ENCODE data around the gene EPN2.
"Not testable (repeated sequence)": the region's sequence is repeated elsewhere in the genome, so short reads cannot be mapped to it uniquely, and the experiment has no call there.

EPN2 gene

DNA sequence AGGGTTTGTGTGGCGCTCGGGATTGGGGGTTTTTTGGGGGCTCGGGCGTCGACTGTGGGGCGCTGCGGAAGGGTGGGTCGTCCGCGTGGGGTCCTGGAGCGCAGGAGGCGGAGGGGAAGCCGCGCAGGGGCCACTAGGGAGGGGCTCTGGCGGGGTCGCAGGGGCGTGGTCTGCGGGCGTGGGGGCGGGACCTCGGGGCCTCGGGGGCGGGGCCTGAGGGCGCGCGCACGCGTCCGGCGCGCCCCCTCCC lies at the start of gene EPN2:
TSS of gene EPN2 (plus strand) at position 228 of the 250 bp plus-strand sequence. CDS start 45,754 bp downstream, outside the sequence.
- Mint-ChIP-seq H3K4me3 (peak within 1 kb of the TSS; percentile 82), H3K27ac (peak within 1 kb of the TSS; percentile 59)
- H3K9me3 Mint-ChIP-seq; H3K27me3 Mint-ChIP-seq; H3K36me3 Mint-ChIP-seq (ENCODE audit: low read depth); ATAC-seq; H3K4me1 Mint-ChIP-seq: not testable (repeated sequence)
- DNase-seq = peak; percentile 59

DNA sequence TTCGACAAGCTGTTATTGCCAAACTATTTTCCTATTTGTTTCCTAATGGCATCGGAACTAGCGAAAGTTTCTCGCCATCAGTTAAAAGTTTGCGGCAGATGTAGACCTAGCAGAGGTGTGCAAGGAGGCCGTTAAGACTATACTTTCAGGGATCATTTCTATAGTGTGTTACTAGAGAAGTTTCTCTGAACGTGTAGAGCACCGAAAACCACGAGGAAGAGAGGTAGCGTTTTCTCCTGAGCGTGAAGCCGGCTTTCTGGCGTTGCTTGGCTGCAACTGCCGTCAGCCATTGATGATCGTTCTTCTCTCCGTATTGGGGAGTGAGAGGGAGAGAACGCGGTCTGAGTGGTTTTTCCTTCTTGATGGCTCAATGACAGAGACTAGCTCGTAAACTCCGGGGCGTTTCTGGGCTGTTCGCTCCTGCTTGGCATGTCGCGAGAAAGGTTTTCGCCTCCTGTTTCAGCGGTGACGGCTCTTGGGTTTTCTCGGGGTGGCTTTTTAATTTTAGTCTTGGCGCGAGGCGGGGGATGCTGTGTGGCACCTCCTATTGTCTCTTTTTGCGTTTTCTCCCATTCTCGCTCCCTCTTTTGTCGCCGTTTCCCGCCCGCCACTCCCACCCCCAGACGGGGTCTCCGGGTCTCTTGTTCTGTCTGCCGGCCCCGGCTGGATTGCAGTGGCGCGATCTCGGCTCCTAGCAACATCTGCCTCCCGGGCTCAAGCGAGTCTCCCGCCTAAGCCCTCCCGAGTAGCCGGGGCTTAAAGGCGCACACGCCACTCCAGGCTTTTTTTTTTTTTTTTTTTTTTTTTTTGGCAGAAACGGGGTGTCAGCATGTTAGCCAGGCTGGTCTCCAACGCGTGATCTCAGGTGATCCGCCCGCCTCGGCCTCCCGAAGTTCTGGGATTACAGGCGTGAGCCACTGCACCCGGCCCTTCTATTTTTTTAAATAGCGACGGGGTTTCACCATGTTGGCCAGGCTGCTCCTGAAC lies 49.0 kb upstream of the EPN2 start:
- not testable (repeated sequence) for H3K27ac Mint-ChIP-seq; H3K4me1 Mint-ChIP-seq; H3K4me3 Mint-ChIP-seq; H3K27me3 Mint-ChIP-seq; DNase-seq; H3K9me3 Mint-ChIP-seq; H3K36me3 Mint-ChIP-seq (ENCODE audit: low read depth)
- ATAC-seq = peak; percentile 35

DNA sequence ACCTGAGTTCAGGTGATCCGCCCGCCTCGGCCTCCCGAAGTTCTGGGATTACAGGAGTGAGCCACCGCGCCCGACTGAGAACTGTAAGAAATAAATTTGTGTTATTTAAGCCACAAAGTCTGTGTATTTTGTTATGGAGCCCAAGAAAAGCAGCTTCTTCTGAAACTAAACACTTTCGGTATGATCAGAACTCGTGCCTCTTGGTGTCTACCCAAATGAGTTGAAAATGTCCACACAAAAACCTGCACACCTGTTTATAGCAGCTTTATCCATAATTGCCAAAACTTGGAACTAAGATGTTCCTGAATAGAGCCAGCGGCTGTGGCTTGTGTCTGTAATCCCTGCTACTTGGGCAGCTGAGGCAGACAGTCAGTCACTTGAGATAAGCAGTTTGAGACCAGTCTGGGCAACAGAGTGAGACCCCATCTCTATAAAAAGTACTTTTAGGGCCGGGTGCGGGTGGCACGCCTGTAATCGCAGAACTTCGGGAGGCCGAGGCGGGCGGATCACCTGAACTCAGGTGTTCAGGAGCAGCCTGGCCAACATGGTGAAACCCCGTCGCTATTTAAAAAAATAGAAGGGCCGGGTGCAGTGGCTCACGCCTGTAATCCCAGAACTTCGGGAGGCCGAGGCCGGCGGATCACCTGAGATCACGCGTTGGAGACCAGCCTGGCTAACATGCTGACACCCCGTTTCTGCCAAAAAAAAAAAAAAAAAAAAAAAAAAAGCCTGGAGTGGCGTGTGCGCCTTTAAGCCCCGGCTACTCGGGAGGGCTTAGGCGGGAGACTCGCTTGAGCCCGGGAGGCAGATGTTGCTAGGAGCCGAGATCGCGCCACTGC lies 48.1 kb upstream of the EPN2 start:
- H3K27ac Mint-ChIP-seq; H3K4me3 Mint-ChIP-seq; H3K36me3 Mint-ChIP-seq (ENCODE audit: low read depth); DNase-seq; H3K27me3 Mint-ChIP-seq; H3K9me3 Mint-ChIP-seq; H3K4me1 Mint-ChIP-seq: not testable (repeated sequence)
- ATAC-seq = peak; percentile 66

DNA sequence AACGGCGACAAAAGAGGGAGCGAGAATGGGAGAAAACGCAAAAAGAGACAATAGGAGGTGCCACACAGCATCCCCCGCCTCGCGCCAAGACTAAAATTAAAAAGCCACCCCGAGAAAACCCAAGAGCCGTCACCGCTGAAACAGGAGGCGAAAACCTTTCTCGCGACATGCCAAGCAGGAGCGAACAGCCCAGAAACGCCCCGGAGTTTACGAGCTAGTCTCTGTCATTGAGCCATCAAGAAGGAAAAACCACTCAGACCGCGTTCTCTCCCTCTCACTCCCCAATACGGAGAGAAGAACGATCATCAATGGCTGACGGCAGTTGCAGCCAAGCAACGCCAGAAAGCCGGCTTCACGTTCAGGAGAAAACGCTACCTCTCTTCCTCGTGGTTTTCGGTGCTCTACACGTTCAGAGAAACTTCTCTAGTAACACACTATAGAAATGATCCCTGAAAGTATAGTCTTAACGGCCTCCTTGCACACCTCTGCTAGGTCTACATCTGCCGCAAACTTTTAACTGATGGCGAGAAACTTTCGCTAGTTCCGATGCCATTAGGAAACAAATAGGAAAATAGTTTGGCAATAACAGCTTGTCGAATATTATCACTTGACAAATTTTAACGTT lies 47.3 kb upstream of the EPN2 start:
- not testable (repeated sequence) for DNase-seq; H3K4me1 Mint-ChIP-seq; H3K27me3 Mint-ChIP-seq; H3K9me3 Mint-ChIP-seq; ATAC-seq; H3K4me3 Mint-ChIP-seq; H3K36me3 Mint-ChIP-seq (ENCODE audit: low read depth); H3K27ac Mint-ChIP-seq

DNA sequence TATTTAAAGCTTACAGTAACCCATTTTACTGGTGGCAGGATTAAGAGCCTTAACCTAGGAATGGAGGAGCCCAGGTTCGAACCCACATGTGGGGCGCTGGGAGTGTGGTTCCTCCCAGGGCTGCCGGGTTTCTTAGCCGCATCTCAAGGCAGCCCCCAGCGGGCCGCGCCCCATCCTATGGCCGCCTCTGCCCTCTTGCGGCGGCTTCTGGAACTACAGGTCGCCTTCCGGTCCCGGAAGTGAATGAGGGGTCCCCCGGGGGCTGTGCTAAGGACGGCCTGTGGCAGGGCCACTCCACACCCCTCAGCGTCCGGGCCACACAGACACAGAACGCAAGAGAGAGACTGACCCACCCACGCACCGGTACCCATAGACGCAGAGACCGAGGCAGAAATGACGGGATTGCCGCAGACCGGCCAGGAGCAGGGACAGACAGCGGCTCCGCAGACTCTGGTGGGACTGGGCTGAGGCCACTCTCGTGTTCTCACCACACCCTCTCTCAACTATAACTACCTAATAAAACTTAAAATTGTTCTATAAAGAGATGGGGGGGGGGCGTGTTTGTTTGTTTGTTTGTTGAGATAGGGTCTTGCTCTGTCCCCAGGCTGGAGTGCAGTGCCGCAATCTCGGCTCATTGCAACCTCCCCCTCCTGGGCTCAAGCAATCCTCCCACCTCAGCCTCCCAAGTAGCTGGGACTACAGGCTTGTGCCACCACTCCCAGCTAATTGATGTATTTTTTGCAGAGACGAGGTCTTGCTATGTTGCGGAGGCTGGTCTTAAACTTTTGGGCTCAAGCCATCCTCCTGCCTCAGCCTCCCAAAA lies 40.6 kb upstream of the EPN2 start:
- DNase-seq = peak; percentile 9
- not testable (repeated sequence) for H3K9me3 Mint-ChIP-seq; H3K27ac Mint-ChIP-seq; H3K36me3 Mint-ChIP-seq (ENCODE audit: low read depth); H3K27me3 Mint-ChIP-seq; H3K4me3 Mint-ChIP-seq; H3K4me1 Mint-ChIP-seq
- peak; percentile 97 for ATAC-seq

DNA sequence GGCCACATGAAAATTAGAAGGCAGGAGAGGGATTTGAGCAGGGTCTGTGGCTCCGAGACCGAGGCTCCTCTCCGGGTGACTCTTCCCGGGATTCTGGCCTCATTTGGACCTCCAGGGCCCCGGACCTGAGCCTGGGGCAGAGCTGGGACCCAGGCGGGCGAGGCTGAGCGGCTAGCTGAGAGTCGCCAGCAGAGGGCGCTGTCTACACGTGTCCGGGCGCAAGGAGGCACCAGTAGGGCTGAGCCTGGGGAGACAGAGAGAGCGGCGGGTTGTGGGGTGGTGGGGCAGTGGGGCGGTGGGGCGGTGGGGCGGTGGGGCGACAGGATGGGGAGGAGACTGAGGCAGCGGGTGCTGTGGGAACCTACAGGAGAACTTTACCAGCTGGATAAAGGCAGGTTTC lies 34.7 kb upstream of the EPN2 start:
- not testable (repeated sequence) for H3K27ac Mint-ChIP-seq; H3K27me3 Mint-ChIP-seq; H3K4me1 Mint-ChIP-seq; H3K36me3 Mint-ChIP-seq (ENCODE audit: low read depth); H3K4me3 Mint-ChIP-seq; H3K9me3 Mint-ChIP-seq; DNase-seq
- ATAC-seq = peak; percentile 94

DNA sequence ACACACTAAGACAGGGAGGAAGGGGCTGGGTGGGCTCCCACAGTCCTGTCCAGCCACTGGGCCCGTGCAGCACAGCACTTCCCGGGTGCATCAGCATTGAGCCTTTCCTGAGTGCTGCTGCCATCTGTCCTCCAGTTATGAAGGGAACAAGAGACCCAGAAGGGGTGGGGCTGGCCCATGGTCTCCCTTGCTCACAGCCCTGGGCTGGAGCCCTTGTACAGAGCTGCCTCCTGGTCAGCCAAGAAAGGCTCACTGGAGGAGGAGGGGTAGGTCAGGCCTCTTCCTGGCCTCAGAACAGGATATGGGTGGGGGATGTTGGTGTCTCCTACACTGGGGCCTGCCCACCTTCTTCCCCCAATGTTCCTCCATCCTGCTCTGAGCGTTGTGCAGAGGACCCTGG lies 33.7 kb upstream of the EPN2 start:
- not testable (repeated sequence) for H3K9me3 Mint-ChIP-seq; H3K36me3 Mint-ChIP-seq (ENCODE audit: low read depth); DNase-seq; H3K27me3 Mint-ChIP-seq; H3K4me3 Mint-ChIP-seq; H3K27ac Mint-ChIP-seq; H3K4me1 Mint-ChIP-seq
- peak; percentile 21 for ATAC-seq

DNA sequence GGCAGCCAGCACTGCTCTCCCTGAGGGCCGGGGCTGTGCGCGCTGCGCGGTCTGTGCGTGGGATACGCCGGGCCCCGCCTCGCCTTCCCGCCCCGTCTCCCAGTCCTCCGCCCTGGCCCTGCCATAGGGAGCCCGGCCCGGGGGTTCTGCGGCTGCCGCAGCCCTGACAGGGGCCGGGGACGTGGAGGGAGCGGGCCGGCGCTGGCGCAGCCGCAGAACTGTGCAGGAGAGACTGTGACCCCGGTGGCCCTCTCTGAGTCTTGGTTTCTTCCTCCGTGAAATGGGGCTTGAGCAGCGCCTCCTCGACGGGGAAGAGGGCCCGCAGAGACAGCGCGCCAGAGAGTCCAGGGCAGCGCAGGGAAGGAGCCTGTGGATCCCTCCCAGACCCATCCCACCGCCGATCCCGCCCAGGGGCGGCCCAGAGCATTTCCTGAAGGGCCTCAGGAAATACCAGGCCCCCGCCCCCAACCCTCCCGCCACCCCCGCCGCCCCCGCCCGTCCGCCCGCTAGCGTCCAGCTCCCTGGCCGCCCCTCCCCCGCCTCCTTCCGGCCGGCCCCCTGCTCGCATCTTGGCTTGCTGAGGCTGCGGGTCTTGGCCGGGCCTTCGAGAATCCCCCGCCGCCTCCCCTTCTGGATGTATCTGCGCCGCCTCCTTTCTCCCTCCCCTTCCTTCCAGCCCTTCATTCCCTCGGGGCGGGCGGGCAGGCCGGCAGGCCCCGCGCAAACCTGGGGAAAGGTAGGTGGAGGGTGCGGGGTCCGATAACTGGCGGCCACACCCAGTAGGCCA lies 21.9 kb upstream of the EPN2 start:
- H3K36me3 Mint-ChIP-seq (ENCODE audit: low read depth); H3K27me3 Mint-ChIP-seq; H3K9me3 Mint-ChIP-seq; DNase-seq; H3K4me3 Mint-ChIP-seq; H3K27ac Mint-ChIP-seq; H3K4me1 Mint-ChIP-seq: not testable (repeated sequence)
- ATAC-seq = peak; percentile 38

DNA sequence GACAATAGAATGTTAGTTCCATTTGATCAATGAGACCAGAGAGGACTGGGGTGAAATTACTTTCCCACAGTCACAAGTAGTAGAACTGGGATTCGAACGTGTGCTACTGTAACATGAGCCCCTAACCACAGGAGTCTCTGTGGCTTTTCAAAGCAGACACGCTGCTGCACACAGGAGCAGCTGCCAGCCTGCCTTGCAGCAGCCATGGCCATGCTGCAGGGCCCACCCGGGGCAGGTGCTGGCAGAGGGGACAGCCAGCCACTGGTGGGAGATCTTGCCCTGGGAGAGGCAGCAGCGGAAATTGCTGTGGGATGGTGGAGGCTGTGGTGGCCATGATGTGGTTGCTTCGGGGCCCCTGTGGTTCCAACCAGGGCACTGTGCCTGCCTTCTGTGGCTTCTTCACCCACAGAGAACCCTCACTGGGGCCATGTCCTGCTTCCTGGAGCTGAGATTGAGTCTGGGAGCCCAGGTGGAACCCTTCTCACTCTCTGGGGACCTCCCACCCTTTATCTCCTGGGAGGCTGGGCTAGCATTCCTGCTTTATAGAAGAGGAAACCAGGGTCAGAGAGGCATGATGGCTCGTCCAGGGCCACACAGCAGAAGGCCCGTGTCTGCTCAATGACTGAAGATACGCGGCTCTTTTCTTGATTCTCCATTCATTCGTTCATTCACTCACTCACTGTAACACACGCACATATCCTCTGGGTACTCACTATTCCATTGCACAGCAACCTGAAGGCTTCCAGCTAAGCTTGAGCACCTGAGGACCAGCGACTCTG lies 20.8 kb upstream of the EPN2 start:
- ATAC-seq = peak; percentile 64
- not testable (repeated sequence) for H3K27me3 Mint-ChIP-seq; H3K4me3 Mint-ChIP-seq; DNase-seq; H3K4me1 Mint-ChIP-seq; H3K9me3 Mint-ChIP-seq; H3K36me3 Mint-ChIP-seq (ENCODE audit: low read depth); H3K27ac Mint-ChIP-seq

DNA sequence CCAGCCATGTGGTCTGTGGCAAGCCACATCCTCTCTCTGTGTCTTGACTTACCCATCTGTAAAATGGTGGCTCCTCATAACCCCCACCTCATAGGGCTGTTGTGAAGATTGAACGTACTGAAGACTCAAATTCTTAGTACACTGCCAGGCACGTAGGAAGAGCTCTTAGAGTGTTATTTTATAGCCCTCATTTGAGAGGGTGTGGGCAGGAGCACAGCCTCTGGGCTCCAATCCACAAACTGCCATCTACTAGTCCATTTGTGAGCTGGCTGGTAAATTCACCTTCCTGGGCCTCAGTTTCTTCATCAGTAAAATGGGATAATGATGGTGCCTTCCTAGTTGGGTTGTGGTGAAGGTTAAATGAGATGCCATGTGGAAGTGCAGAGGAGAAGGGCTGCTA lies 18.3 kb upstream of the EPN2 start:
- DNase-seq; H3K4me3 Mint-ChIP-seq; H3K4me1 Mint-ChIP-seq; H3K9me3 Mint-ChIP-seq; ATAC-seq; H3K36me3 Mint-ChIP-seq (ENCODE audit: low read depth); H3K27ac Mint-ChIP-seq; H3K27me3 Mint-ChIP-seq: not testable (repeated sequence)

DNA sequence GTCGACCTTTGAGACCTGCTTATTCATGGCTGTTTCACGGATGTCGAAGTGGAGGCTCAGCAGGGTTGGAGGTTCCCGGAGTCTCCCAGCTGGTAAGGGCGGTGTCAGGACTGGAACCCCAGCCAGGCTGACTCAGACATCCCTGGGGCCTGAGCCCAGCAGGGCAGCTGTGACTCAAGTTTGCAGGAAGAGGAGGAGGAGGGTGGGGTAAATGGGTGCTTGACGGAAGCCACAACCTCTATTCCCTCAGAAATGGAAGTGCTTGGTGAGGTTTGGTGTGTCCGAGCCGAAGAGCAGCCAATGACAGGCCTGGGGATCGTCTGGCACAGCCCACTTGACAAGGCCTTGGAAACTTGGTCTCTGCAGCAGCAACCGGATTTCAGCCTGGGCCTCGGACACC lies 17.8 kb upstream of the EPN2 start:
- H3K4me3 Mint-ChIP-seq; H3K27me3 Mint-ChIP-seq; DNase-seq; H3K9me3 Mint-ChIP-seq; H3K36me3 Mint-ChIP-seq (ENCODE audit: low read depth); ATAC-seq; H3K4me1 Mint-ChIP-seq; H3K27ac Mint-ChIP-seq: not testable (repeated sequence)

DNA sequence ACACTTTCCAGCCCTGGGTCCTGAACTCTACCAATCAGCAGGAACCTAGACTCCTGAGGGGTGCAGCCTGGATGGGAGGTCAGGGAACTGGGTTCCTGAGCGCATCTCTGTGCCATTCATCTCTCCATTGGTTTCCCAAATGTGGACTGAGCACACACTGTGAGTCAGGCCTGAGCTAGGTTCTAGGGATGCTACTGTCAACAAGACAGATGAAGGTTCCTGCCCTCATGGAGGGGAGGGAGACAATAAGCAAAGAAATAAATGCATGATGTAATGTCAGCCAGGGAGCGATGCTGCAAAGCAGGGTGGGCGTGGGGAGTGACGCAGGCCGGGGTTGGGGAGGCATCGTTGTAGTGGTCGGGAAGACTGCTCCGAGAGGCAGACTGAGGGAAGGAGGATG lies 17.0 kb upstream of the EPN2 start:
- H3K27me3 Mint-ChIP-seq; DNase-seq; H3K36me3 Mint-ChIP-seq (ENCODE audit: low read depth); ATAC-seq; H3K4me3 Mint-ChIP-seq; H3K4me1 Mint-ChIP-seq; H3K27ac Mint-ChIP-seq; H3K9me3 Mint-ChIP-seq: not testable (repeated sequence)

All from activated naive CD8-positive, alpha-beta T cell treated with anti-CD3 and anti-CD28 coated beads, Interleukin-2, amount 50 U/mL, for 24 hours (primary cell).